Mononuclear cell (primary cell): ENCODE results near the gene CAMKMT. TPM values are rescaled to one million over a fixed set of nuclear protein-coding genes. Genes with fewer than 3 reads are reported as not detected.

Experiments
- H3K27me3 ChIP-seq: 2 replicates; pipeline ENCODE4 v1.6.0; 2011; ENCODE audit warnings: low read length, control low read depth; ENCODE audit not compliant: insufficient read depth
- H3K4me1 ChIP-seq: 2 replicates; pipeline ENCODE4 v1.5.1; 2011; ENCODE audit warnings: mild to moderate bottlenecking, low read length, control low read depth; ENCODE audit not compliant: insufficient read depth
- H3K4me3 ChIP-seq: 2 replicates; pipeline ENCODE4 v1.5.1; 2011; ENCODE audit warnings: mild to moderate bottlenecking, low read length, moderate library complexity
- H3K9me3 ChIP-seq: 2 replicates; pipeline ENCODE4 v1.5.1; 2011; ENCODE audit warnings: low read depth, mild to moderate bottlenecking, control low read depth, low read length
- total RNA-seq: library from RNA; depleted of rRNA; stranded (reverse); fragments of >200 nt; gene quantifications from one replicate; pipeline ENCODE4 v1.2.3, GENCODE V29; 2012

The CAMKMT gene
- total RNA-seq, 1 donor, result 13.9 TPM

- Histone ChIP-seq H3K9me3 (no peaks in the 10 kb centered on the region), H3K27me3 (peaks cover 18% of the 10 kb centered on the region), H3K4me1 (peaks cover 22% of the 10 kb centered on the region), H3K4me3 (no peak overlapping the region)
These were observed 413.2 kb downstream of the CAMKMT start for GRCh38 chr2:44774826-44775492.

- peaks cover 11% of the 10 kb centered on the region for H3K27me3 ChIP-seq
- H3K4me3 ChIP-seq, result no peak overlapping the region
- no peaks in the 10 kb centered on the region for H3K9me3 ChIP-seq
- peaks cover 22% of the 10 kb centered on the region for H3K4me1 ChIP-seq
These were observed 415.3 kb downstream of the CAMKMT start for GRCh38 chr2:44777036-44777435.

DNA sequence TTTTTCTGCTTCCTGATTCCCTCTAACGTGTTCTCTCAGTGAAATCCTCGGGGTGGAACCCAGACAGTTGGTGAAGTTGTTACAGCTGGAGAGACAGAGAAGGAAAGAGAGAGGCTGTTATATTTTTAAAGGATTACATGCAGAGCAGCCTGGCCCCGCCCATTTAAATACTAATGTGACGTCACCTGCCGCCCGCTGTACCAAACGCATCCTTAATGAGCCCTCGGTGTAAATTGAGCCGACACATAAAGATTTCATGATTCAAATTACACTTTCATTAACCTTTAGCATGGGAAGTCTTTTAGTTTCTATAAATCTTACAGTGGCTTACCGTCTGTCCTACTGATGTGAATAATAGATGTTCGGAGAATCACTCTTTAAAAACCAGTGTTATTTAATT is 415.8 kb downstream of the CAMKMT start:
- Histone ChIP-seq H3K4me3 (no peak overlapping the region), H3K27me3 (peaks cover 11% of the 10 kb centered on the region), H3K9me3 (no peaks in the 10 kb centered on the region), H3K4me1 (peaks cover 22% of the 10 kb centered on the region)

- Histone ChIP-seq H3K27me3 (peaks cover 11% of the 10 kb centered on the region), H3K9me3 (no peaks in the 10 kb centered on the region), H3K4me1 (peaks cover 22% of the 10 kb centered on the region), H3K4me3 (peak overlapping the region; percentile 18)
These were observed 416.5 kb downstream of the CAMKMT start for GRCh38 chr2:44778221-44778654.

DNA sequence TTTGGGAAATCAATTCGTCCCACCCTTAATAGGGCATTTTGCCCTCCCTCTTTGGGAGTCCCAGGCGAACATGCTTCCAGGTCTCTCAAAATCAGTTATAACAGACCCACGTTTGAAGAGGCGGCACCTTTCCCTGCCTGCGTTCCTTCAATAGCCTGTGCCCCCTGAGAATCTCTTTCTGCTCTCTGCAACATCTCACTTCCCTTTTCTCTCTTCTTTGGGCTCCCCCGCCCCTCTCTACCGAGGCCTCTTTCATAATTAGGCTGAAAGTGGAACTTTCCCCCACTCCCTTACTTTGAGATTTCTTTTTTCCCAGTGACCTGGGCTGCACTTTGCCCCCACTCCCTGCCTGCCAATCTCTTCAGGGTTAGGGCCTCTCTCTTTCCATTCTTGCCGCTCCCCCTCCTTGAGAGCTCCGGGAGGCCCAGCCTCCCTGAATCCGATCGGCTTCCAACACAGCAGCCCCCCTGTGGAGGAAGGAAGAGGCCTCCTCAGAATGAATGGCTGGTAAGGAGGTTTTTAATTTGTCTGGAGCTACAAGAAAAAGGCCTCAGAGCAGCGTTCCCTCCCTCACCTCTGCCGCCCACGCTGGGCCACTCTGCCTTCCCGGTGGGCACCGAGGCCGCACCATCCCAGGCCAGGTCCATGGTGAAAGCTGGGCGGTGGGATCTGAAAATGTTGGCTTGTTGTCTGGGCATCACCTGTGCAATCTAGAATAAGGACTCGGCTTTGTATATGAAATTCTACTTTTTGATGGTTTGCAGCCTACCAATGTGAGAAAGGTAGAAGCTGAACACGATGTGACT is 417.1 kb downstream of the CAMKMT start:
- H3K4me3 ChIP-seq, result peak overlapping the region; percentile 18
- peaks cover 11% of the 10 kb centered on the region for H3K27me3 ChIP-seq
- H3K9me3 ChIP-seq, result no peaks in the 10 kb centered on the region
- H3K4me1 ChIP-seq, result peaks cover 22% of the 10 kb centered on the region

GRCh38 chr2:44779793-44780192 is 418.0 kb downstream of the CAMKMT start:
- Histone ChIP-seq H3K4me1 (peaks cover 22% of the 10 kb centered on the region), H3K4me3 (no peak overlapping the region), H3K9me3 (no peaks in the 10 kb centered on the region), H3K27me3 (peaks cover 5% of the 10 kb centered on the region)

DNA sequence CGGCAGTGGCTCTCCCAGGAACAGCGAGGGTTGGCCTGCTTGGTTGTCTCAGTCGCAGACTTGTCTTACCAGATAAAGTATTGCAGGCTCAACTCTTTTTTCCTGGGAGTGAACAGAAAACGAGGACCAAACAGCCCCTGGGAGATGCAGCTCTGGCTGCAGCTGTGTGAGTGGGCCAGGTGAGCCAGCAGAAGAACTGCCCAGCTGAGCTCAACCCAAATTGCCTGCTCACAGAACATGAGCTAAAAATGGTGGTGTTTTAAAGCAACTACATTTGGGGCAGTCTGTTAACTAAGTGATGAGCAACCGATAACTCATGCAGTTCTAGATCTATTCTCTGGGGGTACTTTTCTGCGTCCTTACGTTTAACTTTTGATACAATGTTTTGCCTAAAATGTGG is 418.7 kb downstream of the CAMKMT start:
- Histone ChIP-seq H3K4me3 (no peak overlapping the region), H3K27me3 (peaks cover 3% of the 10 kb centered on the region)

DNA sequence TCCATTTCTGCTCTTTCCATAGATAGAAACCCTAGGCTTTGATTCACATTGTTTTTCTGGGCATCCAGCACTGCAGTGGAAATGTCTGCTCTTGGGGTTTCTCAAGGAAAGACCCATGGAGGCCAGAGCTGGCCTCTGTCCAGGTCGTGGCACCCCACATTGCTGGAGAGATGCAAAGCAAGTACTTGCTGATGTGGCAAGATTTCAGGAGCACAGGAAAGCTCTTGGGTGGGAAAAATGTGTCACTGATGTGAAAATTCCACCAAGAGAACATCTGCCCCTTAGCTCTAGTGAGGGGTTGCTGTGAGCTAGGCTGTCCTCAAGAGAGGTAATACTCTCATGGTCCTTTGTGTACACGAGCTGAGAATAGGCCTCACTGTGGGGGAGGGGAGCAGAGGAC is 423.7 kb downstream of the CAMKMT start:
- Histone ChIP-seq H3K4me1 (no peaks in the 10 kb centered on the region), H3K27me3 (no peaks in the 10 kb centered on the region), H3K9me3 (no peaks in the 10 kb centered on the region), H3K4me3 (no peak overlapping the region)

More for the DNA sequence above, 418.7 kb downstream of the CAMKMT start:
- Histone ChIP-seq H3K4me1 (peaks cover 22% of the 10 kb centered on the region), H3K9me3 (no peaks in the 10 kb centered on the region)

- Histone ChIP-seq H3K27me3 (peaks cover under 1% of the 10 kb centered on the region), H3K4me1 (no peaks in the 10 kb centered on the region), H3K4me3 (no peak overlapping the region), H3K9me3 (no peaks in the 10 kb centered on the region)
These were observed 424.5 kb downstream of the CAMKMT start for GRCh38 chr2:44786045-44786816.

GRCh38 chr2:44786817-44787214 is 425.1 kb downstream of the CAMKMT start:
- H3K4me1 ChIP-seq, result no peaks in the 10 kb centered on the region
- no peaks in the 10 kb centered on the region for H3K9me3 ChIP-seq
- peaks cover 6% of the 10 kb centered on the region for H3K27me3 ChIP-seq
- no peak overlapping the region for H3K4me3 ChIP-seq

GRCh38 chr2:44787663-44788062 is 425.9 kb downstream of the CAMKMT start:
- no peaks in the 10 kb centered on the region for H3K4me1 ChIP-seq

GRCh38 chr2:44789446-44789845 is 427.7 kb downstream of the CAMKMT start:
- Histone ChIP-seq H3K27me3 (peaks cover 10% of the 10 kb centered on the region), H3K9me3 (no peaks in the 10 kb centered on the region), H3K4me3 (no peak overlapping the region), H3K4me1 (no peaks in the 10 kb centered on the region)

More at GRCh38 chr2:44787663-44788062, 425.9 kb downstream of the CAMKMT start:
- Histone ChIP-seq H3K9me3 (no peaks in the 10 kb centered on the region), H3K27me3 (peaks cover 6% of the 10 kb centered on the region), H3K4me3 (no peak overlapping the region)

DNA sequence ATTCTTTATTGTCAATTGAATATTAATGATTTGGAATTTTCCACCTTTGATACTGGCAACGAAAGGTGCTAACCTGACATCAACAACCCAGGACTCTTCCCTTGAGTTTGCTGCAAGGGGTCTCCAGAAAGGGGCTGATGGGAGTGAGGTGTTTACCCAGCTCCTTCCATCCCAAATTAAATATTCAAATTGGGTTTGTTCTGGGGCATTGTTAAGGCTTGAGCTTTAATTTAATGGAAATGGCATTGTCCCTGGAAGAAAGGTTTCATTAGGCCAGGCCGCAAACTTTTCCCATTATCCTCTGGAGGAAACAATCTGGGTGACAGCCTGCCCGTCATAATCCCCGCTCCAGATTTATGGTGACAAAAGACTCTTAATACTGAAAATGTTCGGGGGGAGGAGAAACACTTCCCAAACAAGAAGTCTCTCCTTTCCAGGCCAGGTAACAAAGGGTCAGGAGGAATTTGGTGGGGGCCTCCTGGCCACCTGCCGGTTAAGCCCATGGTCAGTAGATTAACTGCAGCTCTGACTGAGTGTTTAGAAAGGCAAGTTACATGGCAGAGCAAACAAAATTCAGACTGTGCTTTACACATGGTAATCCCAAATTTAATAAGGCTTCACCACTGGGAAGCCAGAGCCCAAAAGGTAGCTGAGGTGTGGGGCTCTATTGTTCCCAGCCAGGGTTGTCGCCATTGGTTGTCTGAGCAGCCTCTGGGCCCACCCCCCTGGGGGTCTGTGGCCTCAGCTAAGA is 428.4 kb downstream of the CAMKMT start:
- no peak overlapping the region for H3K4me3 ChIP-seq
- H3K9me3 ChIP-seq, result no peaks in the 10 kb centered on the region
- H3K27me3 ChIP-seq, result peaks cover 10% of the 10 kb centered on the region
- no peaks in the 10 kb centered on the region for H3K4me1 ChIP-seq

GRCh38 chr2:44793322-44793870 is 431.6 kb downstream of the CAMKMT start:
- Histone ChIP-seq H3K4me3 (no peak overlapping the region), H3K27me3 (peaks cover 22% of the 10 kb centered on the region), H3K4me1 (no peaks in the 10 kb centered on the region), H3K9me3 (no peaks in the 10 kb centered on the region)
